GM12875 (cell line): ENCODE results near the gene BTG2.

Source experiments
- H3K4me3 ChIP-seq: one replicate; pipeline ENCODE4 v1.5.1; 2011; ENCODE audit warnings: low read depth, low read length, control low read depth
- CTCF ChIP-seq: IDR thresholded peaks from 2 replicates; pipeline ENCODE4 v1.5.1; 2011; ENCODE audit warnings: low read depth, mild to moderate bottlenecking, control low read depth, inconsistent platforms, low read length, moderate library complexity, borderline replicate concordance; ENCODE audit not compliant: insufficient read depth

Gene BTG2

GRCh38 chr1:203326830-203327683 lies 21.7 kb downstream of the BTG2 start:
- peak overlapping the region; percentile 52 for H3K4me3 ChIP-seq

GRCh38 chr1:203327684-203328457 lies 22.6 kb downstream of the BTG2 start:
- peak overlapping the region; percentile 50 for H3K4me3 ChIP-seq
- peak; percentile 31 for TF ChIP-seq CTCF

More at GRCh38 chr1:203326830-203327683, 21.7 kb downstream of the BTG2 start:
- no peak for TF ChIP-seq CTCF

- no peak for TF ChIP-seq CTCF
Observed at GRCh38 chr1:203328714-203329122, 23.4 kb downstream of the BTG2 start.

GRCh38 chr1:203331224-203331623 lies 25.9 kb downstream of the BTG2 start:
- H3K4me3 ChIP-seq, result no peak overlapping the region
- TF ChIP-seq CTCF, result no peak

More at GRCh38 chr1:203328714-203329122, 23.4 kb downstream of the BTG2 start:
- H3K4me3 ChIP-seq, result no peak overlapping the region

DNA sequence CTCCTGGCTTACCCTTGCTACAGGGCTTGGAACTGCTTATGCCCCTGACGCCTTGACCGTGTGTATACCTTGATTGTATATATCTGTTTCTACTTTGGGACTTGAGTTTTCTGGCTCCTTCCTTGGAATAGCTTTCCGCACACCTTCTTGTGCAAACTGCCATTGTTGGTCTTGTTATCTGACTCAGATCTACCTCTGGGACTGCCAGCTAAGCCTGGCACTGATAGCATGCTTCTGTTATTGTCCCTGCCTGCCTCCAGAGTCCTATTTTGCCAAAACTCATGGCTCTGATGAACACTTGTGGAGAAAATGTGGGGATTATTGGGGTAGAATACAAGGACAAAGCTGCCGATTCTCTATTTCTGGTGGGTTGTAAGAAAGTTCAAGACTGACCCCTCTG lies 30.2 kb downstream of the BTG2 start:
- TF ChIP-seq CTCF, result no peak
- H3K4me3 ChIP-seq, result no peak overlapping the region

- no peak overlapping the region for H3K4me3 ChIP-seq
- TF ChIP-seq CTCF, result no peak
Observed at GRCh38 chr1:203336097-203336496, 30.8 kb downstream of the BTG2 start.
